GM18526 (cell line): ENCODE results near the gene TTC23.

Experiments
- POLR2A ChIP-seq: IDR thresholded peaks from 3 replicates; pipeline ENCODE4 v1.6.1; 2011; ENCODE audit not compliant: insufficient read length; ENCODE audit errors: extremely low read depth

Gene TTC23

GRCh38 chr15:99257107-99257750 is 7.8 kb upstream of the TTC23 start:
- no peak for TF ChIP-seq POLR2A

- TF ChIP-seq POLR2A, result no peak
Measured at GRCh38 chr15:99253381-99254090, 4.2 kb upstream of the TTC23 start.

- TF ChIP-seq POLR2A, result no peak
Measured at GRCh38 chr15:99252326-99252725, 2.9 kb upstream of the TTC23 start.

GRCh38 chr15:99250857-99251841 is 1.8 kb upstream of the TTC23 start, which contains the start of gene LRRC28:
Gene LRRC28, plus strand, starts transcription at chr15:99251481. Its CDS starts 4,477 bp downstream, at chr15:99255958.
- peak; percentile 85 for TF ChIP-seq POLR2A

- TF ChIP-seq POLR2A, result no peak
Measured at GRCh38 chr15:99250494-99250856, 1.1 kb upstream of the TTC23 start.

- TF ChIP-seq POLR2A, result no peak
Measured at GRCh38 chr15:99250001-99250400, 620 bp upstream of the TTC23 start.

- no peak for TF ChIP-seq POLR2A
Measured at GRCh38 chr15:99248000-99248715, 1.2 kb downstream of the TTC23 start.

- TF ChIP-seq POLR2A, result no peak
Measured at GRCh38 chr15:99247062-99247461, 2.3 kb downstream of the TTC23 start.

- no peak for TF ChIP-seq POLR2A
Measured at GRCh38 chr15:99244306-99244705, 5.1 kb downstream of the TTC23 start.

GRCh38 chr15:99241752-99242151 is 7.6 kb downstream of the TTC23 start:
- no peak for TF ChIP-seq POLR2A

GRCh38 chr15:99239545-99240198 is 9.7 kb downstream of the TTC23 start:
- TF ChIP-seq POLR2A, result no peak

- no peak for TF ChIP-seq POLR2A
Measured at GRCh38 chr15:99238849-99239248, 10.5 kb downstream of the TTC23 start.

GRCh38 chr15:99232740-99233139 is 16.6 kb downstream of the TTC23 start:
- TF ChIP-seq POLR2A, result no peak

GRCh38 chr15:99230867-99231266 is 18.5 kb downstream of the TTC23 start:
- TF ChIP-seq POLR2A, result no peak

- TF ChIP-seq POLR2A, result no peak
Measured at GRCh38 chr15:99228120-99228770, 21.1 kb downstream of the TTC23 start.
